Non-pigmented ciliary epithelial cell (primary cell): ENCODE results near the gene PTH2.
"Not testable (repeated sequence)": the region's sequence is repeated elsewhere in the genome, so short reads cannot be mapped to it uniquely, and the experiment has no call there.

Experiments
- DNase-seq: peaks from one replicate; pipeline ENCODE4 v3.0.0-alpha.2; 2010; ENCODE audit warnings: low read depth

The PTH2 gene

DNA sequence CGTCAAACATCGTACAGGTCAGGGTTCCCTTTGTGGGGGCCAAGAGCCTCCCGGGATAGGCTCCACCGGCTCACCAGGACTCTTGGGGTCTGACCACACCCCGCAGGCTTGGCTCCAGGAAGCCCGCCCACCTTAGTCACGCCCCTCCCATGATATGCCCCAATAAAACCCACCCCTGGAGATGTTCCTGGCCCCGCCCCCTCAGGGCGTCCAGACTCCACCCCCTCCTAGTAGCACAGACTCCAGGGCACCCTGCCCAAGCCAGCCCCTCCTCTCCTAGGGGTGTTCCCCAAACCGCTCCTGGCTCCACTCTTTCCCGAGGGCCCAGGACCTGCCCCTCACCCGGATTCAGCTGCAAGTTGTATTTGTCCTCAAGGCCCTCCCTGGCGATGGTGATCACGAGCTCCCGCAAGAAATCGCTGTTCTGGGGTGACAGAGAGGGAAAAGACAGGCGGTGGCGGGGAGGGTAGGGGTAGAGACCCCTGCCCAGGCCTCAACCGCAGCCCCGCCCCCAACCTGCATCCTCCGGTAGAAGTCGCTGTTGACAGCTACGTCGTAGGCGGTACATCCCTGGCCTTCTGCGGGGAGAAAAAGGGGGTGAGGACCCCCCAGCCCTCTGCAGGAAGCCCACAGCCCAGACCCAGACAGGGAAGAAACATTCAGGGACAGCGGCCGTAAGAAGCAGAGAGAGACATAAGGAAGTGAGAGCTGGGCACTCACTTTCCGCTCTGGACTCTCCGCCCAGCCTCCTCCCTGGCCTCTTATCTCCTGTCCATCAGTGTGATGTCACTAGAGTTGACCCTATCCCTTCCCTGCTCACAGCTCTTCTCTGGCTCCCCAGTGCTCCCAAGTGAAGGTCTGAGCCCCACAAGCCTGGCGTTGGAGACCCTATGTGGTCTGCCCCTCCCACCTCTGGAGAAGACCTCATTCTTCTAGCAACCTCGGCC lies 24.5 kb upstream of the PTH2 start:
- no peak for DNase-seq

DNA sequence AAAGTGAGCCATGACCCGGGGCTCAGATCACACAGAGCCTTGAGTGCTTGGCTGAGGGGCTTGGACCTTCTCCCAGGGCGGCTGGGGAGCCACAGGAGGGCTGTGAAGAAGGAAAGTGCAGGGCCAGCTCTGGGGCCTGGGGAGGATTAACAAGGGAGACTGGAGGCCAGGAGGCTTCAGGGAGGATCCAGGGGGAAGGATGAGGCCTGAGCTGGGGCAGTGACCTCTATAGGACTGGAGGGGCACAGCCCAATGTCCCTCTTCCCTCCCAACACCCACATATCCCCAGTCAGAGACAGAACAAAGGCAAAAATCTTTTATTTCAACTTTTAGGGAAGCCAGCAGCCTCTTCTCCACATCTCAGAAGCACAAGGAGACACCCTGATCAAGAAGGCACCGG lies 22.8 kb upstream of the PTH2 start:
- DNase-seq: no peak

DNA sequence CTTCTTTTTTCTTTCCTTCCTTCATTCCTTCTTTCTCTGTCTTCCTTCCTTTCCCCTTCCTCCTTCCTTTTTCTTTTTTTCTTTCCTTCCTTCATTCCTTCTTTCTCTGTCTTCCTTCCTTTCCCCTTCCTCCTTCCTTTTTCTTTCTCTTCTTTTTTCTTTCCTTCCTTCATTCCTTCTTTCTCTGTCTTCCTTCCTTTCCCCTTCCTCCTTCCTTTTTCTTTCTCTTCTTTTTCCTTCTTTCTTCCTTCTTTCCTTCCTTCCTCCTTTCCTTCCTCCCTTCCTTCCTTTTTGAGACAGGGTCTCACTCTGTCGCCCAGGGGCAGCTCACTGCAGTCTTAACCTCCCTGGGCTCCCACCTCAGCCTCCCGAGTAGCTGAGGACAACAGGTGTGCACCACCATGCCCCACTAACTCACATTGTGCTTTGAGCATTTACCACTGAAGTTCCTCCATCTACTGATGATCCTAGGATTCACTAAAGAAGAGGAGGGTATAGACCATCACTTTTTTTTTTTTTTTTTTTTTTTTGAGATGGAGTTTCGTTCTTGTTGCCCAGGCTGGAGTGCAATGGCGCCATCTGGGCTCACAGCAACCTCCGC lies 21.0 kb upstream of the PTH2 start:
- DNase-seq: not testable (repeated sequence)

DNA sequence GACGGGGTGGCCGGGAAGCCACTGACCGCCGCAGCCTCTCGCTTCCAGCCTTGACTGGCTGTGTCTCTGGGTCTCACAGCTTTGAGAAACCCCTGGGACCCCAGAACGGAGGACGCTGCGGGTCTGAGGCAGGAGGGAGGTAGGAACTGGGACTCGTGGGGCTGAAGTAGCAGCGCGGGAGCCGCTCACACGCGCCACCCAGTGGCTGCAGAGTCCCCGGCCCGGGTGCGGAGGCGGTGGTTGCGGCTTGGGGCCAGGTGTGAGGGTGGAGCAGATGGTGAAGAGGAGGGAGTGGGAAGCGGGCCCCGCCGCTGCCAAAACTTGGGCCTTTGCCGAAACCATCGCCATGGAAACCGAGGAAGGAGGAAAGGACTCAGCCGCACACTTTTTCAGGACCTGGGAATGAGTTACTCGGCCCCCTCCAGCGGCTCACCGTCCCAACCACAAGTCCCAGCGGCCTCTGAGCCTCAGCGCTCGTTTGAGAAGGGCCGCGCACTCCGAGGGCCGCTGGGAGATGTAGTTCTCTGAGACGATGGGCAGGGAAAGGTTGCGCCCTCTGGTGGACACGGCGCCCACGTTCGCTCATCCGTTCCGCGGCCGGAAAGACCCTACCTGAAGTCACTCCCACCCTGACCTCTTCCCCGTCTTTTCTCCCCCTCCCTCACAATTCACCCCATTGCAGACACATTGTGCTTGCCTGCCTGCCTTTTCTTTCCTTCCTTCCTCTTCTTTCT lies 20.3 kb upstream of the PTH2 start:
- DNase-seq: peak; percentile 81

DNA sequence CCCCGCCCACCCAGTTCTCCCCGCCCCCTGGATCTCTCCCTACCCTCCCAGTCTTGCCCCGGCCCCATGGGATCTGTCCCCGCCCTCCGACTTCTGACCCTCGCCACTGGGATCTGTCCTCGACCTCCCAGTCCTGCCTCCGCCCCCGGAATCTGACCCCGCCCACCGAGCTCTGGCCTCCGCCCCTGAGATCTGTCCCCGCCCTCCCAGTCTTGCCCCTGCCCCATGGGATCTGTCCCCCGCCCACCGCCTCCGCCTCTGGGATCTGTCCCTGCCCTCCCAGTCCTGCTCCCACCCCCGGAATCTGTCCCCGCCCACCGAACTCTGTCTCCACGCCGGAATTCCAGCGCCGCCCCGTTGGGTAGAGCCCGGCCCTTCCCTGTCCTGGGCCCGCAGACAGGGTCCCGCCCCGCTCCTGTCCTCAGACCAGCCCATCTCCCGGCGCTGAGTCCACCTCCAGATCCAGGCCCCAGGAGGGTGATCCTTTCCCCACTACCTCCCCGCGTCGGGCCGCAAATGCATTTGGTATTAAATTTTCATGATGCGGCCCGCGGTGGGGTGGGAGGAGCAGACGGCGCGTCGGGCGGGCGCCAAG lies 19.6 kb upstream of the PTH2 start:
- peak; percentile 31 for DNase-seq

DNA sequence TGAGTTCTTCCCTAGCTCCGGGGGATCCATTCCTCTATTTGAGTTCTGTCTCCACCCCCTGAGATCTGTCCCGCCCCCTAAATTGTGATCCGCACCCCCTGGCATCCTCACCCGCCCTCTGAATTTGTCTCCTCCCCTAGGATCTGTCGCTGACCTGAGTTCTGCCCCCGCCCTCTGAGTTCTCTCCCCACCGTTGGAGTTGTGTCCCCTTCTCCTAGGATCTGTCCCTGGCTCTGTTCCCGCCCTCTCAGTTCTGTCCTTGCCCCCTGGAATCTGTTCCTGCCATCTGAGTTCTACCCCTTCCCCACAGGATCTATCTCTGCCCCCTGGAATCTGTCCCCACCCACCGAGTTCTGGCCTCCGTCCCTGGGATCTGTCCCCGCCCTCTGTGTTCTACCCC lies 19.1 kb upstream of the PTH2 start:
- DNase-seq: no peak

DNA sequence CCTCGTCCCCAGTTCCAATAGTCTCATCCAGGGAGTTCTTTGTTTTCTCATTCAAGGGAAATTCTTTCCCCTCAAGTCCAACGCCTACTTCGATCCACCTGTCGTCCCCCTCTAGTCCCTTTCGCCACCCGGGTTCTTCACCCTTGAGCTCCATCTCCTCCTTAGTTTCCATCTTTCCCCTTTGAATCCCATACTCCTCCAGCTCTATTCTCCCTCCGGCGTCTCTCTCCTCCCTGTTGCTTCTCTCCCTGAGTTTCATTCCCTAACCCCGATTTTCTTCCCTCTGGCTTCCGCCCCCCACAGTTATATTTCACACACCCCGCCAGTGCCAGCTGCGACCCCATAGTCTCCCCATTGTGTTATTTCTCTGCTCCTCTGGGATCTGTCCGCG lies 18.7 kb upstream of the PTH2 start:
- no peak for DNase-seq

DNA sequence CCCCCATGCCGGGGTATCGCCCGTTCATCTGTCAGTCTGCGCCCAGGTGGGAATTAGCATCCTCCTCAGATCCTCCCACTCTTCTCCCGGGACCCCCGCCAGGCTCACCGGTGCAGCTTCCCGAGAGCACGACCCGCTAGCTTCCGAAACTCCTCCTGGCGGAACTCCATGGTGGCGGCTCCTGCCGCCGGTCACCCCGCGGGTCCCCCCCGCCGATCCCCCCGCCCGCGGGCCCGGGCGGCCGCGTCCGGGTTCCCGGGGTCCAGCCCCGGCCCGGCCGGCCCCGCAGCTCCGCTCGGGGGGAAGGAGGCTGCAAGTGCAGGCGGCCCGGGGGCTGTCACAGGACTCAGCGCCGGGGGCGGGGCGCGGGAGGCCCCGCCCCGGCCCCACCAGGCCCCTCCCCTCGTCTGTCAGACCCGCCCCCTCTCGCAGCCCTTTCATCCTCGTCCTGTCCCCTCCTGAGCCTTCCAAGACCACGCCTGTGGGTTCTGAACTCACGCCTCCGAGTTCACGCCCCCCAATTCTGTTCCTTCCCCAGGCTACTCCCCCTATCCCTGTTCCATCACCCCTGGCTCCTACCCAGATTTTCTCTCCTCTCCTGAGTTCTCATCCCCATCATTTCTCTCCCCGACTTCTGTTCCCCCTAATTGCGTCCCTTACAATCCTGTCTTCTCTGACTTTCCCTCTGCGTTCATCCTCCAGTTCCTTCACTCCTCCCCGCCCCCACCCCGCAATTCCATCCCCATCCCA lies 18.1 kb upstream of the PTH2 start, which contains the start of gene SLC17A7:
SLC17A7 (minus strand) TSS at position 318 of the 750 bp plus-strand sequence; CDS start at position 170, 148 bp downstream.
- DNase-seq: no peak

DNA sequence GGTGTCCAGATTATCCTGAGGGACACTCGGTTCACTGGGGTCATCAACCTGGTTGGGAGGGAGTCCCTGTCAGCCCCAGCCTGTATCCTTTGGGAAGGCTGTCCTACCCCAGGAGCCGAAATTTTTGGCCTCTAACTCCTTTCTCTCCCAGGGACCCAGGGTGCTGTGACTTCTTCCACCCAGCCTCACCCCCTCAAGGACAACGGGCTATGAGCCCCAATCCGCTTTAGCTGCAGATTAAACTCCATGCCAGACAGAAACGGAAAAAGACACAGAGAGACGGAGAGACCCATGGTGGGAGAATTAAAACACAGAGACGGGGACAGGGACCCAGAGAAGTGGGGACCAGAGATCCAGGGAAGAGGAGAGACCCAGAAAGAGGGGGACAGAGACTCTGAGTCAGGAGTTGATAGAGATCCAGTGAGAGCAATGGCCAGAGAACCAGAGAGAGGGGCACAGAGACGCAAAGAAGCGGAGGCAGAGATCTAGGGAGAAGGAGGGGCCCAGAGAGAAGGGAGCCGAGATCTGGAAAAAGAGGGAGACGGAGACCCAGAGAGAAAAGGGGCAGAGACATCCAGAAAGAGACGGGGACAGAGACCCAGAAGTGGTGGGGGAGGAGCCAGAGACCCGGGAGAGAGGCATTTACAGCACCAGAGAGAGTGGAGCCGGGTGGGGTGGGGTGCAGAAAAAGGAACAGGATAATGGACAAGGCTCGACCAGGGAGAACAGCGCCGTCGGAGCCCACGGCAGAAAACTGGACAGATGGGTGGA lies 17.4 kb upstream of the PTH2 start:
- DNase-seq: no peak

DNA sequence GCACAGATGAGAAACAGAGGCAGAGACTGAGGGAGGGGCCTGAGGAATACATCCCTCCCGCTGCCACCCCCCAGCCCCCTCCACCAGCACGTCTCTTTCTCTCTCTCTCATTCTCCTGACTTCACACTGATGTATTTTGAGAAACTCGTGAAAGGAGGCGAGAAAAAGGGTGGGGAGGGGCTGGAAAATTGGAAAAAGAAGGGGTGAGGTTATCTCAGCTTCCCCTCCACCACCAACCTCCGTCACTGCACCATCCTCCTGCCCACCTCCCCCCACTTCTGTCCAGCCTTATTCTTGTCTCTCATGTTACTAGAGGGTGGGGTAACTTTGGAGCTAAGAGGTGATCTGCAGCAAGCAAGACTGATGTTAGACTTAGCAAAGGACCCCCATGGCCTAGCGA lies 16.6 kb upstream of the PTH2 start:
- DNase-seq: no peak

DNA sequence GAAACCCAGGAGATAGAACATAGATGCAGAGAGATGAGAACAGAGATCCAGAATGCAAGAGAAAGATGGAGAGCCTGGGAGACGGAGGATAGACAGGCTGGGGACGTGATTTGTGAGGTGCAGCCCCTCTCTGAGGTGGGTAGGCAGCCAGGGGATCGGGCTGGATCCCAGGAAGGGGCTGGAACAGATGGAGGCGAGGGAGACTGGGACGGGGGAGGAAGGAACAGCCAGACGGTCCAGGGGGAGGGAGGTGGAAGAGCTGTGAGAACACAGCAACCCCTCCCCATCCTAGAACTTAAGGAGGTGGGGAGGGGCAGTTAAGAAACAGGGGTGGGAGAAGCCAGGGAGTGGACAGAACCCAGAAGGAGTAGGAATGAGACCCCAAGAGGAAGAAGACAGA lies 15.0 kb upstream of the PTH2 start:
- no peak for DNase-seq

DNA sequence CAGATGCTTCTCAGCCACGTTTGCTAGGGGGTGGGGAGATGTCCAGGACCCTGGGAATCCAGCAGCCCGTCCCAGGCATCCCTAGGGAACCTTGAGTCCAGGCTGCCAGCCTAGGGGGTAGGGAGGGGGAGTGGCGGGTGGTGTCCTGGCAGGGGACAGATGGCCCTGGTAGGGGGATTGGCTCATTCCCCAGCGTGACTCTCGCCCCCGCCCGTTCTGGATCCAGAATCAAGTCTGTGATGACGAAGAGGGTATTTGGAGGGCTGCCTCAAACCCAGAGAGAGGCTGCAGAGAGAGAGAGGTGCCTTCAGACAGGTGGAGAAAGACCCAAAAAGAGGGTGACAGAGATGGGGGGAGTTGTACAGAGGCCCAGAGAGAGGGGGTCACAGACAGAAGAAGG lies 14.0 kb upstream of the PTH2 start:
- DNase-seq: no peak

DNA sequence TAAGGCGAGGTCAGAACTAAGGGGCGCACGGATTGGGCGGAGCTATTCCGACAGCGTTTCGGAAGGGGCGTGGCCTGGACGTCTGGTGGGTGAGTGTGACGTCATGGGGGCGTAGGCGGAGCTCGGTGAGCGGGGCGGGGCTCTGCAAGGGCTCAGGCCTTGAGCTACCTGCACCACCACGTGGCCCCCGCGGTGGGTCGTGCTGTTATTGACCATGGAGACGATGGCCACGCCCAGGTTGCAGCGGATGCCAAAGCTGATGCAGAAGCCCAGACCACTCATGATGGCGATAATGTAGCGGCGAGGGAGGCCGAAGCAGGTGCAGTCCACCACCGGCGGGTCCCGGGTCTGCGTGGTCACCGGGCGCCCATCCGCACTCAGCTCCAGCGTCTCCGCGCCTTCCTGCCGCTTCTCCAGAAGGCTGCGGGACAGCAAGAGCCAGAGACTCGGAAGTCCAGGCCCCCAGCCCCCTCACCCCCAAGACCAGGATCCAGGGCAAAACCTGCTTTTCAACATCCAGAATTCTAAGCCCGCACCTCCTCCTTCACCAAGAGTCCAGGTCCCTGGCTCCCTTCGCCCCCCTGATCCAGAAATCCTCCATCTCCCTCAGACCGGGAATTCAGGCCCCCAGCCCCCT lies 13.3 kb upstream of the PTH2 start:
- no peak for DNase-seq

DNA sequence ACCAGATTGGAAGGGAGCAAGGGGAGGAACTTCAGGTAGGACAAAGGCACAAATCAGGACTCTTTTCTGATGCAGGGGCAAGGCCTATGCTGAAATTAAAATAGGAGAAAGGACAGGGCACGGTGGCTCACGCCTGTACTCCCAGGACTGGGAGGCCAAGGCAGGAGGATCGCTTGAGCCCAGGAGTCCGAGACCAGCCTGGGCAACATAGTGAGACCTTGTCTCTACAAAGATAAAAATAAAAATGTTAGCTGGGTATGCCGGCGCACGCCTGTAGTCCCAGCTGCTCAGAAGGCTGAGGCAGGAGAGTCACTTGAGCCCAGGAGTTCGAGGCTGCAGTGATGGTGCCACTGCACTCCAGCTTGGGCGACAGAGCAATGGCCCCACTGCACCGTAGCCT lies 12.4 kb upstream of the PTH2 start:
- no peak for DNase-seq

DNA sequence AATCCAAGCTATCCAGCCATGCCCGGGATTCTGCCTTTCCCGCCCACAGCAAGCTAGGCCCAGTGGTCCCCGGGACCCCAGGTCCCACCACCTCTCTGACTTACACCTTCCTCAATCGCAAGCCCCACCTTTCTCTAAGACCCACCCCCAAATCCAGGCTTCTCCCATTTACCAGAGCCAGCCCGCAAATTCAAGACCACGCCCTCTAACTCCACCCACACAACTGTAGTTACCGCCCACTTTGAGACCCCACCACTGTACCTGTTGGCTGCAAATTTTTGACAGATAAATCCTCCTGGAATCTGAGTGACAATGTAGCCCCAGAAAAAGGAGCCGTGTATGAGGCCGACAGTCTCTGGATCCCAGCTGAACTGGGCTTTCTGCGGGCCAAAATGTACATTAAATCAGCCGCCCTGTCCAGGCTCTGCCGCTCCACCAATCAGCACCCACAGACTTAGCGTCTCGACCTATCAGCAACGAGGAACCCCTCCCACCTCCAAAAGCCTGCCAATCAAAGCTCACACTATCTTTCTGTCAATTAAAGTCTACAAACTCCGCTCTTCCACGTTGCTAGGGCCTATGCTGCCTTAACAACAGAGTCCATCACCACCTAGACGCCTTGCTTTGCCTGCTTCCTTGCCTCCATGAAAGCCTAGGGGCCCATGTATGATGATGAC lies 11.8 kb upstream of the PTH2 start:
- no peak for DNase-seq

DNA sequence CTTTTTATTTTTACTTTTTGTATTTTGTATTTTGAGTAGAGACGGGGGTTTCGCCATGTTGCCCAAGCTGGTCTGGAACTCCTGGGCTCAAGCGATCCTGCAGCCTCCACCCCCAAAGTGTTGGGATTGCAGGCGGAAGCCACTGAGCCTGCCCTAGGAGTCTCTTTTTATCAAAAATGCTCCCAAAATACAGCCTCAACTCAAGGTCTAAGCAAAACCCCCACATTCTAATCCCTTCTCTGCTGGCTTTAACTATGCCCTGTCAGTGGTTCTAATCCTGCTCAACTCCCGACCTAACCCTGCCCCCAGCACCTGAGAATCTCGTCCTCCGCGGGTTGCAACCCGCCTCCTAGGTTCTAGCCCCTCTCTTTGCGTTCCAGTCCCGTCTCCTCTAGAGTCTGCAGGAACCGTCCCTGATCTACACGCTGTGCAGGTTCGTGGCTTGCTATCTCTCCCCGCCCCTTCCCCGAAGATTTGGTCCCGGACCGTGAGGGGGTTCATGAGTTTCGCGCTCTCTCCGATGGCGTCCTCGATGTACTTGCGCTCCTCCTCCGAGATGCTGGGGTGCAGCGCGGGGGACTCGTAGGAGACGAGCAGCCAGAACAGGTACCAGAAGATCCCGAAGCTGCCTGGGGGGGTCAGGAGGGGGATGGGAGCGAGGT lies 10.1 kb upstream of the PTH2 start:
- DNase-seq: no peak

DNA sequence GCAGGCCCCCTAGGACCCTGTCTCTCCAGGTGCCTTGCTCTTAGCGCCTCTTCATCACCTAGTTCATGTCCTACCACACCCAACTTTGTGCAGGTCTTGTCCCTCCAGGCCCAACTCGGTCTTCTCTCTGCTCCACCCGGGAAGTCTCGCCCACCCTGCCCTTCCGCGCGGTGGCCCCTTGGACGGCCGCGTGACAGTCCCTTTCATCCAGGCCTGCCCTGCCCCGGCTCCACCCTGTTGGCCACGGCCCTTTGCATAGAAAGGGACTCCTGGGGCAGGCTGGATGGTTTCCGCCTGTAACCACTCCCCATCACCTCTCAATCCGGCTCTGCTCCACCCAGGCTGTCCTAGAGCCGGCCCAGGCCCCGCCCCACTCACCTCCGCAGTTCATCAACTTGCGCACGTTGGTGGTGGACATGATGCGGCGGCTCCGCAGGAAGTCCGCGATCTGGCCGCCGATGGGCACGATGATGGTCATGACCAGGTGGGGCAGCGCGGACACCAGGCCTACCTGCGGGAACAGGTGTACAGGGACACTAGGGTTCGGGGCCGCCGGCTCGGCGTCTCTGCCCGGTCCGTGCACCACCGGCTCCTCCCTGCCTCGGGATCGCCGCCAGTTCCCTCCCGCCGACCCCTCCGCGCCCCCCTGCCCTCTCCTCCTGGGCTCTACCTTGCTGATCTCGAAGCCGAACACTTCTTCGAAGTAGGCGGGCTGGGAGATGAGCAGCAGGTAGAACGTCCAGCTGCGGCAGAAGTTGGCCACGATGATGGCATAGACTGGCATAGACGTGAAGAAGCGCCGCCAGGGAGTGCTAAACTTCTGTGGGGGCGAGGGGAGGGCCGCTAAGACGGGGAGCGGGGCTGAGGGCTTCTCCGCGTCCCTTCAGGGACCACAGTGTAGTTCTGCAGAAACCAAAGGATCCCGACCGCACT lies 9.2 kb upstream of the PTH2 start:
- no peak for DNase-seq

DNA sequence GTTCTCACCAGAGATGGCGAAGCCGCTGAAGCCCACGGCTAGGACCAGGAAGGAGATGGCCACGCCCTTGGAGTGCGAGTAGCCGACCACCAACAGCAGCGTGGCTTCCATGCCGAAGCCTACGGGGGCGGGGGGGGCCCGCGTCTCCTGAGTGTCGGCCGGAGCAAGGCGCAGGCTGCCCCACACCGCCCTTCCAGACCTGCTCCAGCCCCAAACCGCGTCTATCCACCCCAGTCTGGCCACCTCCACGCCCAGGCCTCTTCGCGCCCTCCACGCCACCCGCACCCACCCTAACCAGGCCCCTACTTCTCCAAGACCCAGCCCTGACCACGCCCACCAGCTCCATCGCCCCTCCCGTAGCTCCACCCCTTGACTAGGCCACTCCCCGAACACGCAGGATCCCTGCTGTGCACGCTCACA lies 8.1 kb upstream of the PTH2 start:
- no peak for DNase-seq
